DND-41 (cell line): ENCODE measurements around the gene LTBP1.

Experiments used
- ATAC-seq: fragments of 200-7000 bp; cut with Tn5 transposase; 3 replicates; pipeline ENCODE4 v1.9.1; 2021; ENCODE audit warnings: low read depth; ENCODE audit not compliant: insufficient read depth
- DNase-seq: peaks from one replicate; pipeline ENCODE4 v3.0.0-alpha.2; 2020
- H2AFZ ChIP-seq: 2 replicates; pipeline ENCODE4 v1.6.0; 2012; ENCODE audit warnings: low read depth, low read length
- H3K27ac ChIP-seq: 2 replicates; pipeline ENCODE4 v1.5.1; 2012; ENCODE audit warnings: low read length, inconsistent platforms
- H3K27me3 ChIP-seq: fragments of 200-600 bp; sonication (generic); 2 replicates; pipeline ENCODE4 v1.6.0; 2012; ENCODE audit warnings: low read length, mild to moderate bottlenecking, inconsistent platforms; ENCODE audit not compliant: insufficient read depth, poor library complexity
- H3K36me3 ChIP-seq: 2 replicates; pipeline ENCODE4 v1.5.1; 2012; ENCODE audit warnings: low read length, inconsistent platforms; ENCODE audit not compliant: insufficient read depth
- H3K4me1 ChIP-seq: 2 replicates; pipeline ENCODE4 v1.5.1; 2012; ENCODE audit warnings: mild to moderate bottlenecking, low read length; ENCODE audit not compliant: insufficient read depth
- H3K4me2 ChIP-seq: 2 replicates; pipeline ENCODE4 v1.6.0; 2012; ENCODE audit warnings: mild to moderate bottlenecking, moderate library complexity, low read length, inconsistent platforms; ENCODE audit not compliant: insufficient read depth
- H3K4me3 ChIP-seq, 2 experiments: fragments of 200-600 bp in 1 of 2; shearing (Covaris generic) in 1 of 2; 2 replicates each; pipeline ENCODE4 v1.5.1; 2012 to 2016; ENCODE audit warnings: inconsistent platforms in 2 of 2, low read length in 2 of 2, mild to moderate bottlenecking in 2 of 2, low read depth in 1 of 2, moderate library complexity in 1 of 2
- H3K79me2 ChIP-seq: 2 replicates; pipeline ENCODE4 v1.6.0; 2012; ENCODE audit warnings: low read length, inconsistent platforms; ENCODE audit not compliant: insufficient read depth
- H3K9ac ChIP-seq: 2 replicates; pipeline ENCODE4 v1.6.0; 2012; ENCODE audit warnings: low read depth, mild to moderate bottlenecking, inconsistent platforms, low read length, moderate library complexity
- H3K9me3 ChIP-seq: 2 replicates; pipeline ENCODE4 v1.5.1; 2012; ENCODE audit warnings: low read length, moderate library complexity, mild to moderate bottlenecking, inconsistent platforms; ENCODE audit not compliant: insufficient read depth, severe bottlenecking
- H4K20me1 ChIP-seq: 2 replicates; pipeline ENCODE4 v1.6.0; 2012; ENCODE audit warnings: low read length; ENCODE audit not compliant: insufficient read depth
- CTCF ChIP-seq: IDR thresholded peaks from 2 replicates; pipeline ENCODE4 v1.5.1; 2012; ENCODE audit warnings: borderline replicate concordance, low read length, moderate library complexity, mild to moderate bottlenecking; ENCODE audit not compliant: poor library complexity, severe bottlenecking; ENCODE audit errors: extremely low read depth
- EZH2 ChIP-seq: IDR thresholded peaks from 3 replicates; pipeline ENCODE4 v1.6.1; 2012; ENCODE audit warnings: borderline replicate concordance, low read depth, mild to moderate bottlenecking, moderate library complexity, low read length, inconsistent platforms; ENCODE audit not compliant: severe bottlenecking

The LTBP1 gene

DNA sequence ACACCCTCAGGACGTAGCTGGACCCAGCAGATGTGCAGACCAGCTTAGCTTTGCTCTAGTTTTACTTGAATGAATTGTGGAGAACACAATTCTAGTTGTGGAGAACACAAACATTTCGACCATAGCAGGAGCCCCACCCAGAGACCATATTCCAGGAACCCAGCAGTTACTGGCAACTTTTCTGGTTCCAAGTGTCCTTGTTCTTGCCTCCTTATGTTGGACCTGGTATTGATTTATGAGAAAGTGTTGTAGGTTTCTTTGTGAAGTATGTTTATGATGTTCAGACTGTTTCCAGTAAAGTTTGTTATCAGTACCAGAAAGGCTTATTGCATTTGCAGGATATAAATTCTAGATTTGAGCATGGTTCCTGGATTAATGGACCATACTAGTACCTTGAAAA lies 51.0 kb downstream of the LTBP1 start:
- Histone ChIP-seq H3K79me2 (no peaks in the 10 kb centered on the region), H4K20me1 (no peaks in the 10 kb centered on the region), H3K4me2 (no peak overlapping the region), H3K4me1 (no peaks in the 10 kb centered on the region), H3K9ac (no peak overlapping the region), H3K9me3 (no peaks in the 10 kb centered on the region), H2AFZ (no peak overlapping the region), H3K36me3 (no peaks in the 10 kb centered on the region), H3K4me3 (no peak overlapping the region), H3K27me3 (no peaks in the 10 kb centered on the region), H3K27ac (no peak overlapping the region)
- TF ChIP-seq EZH2 (no peak), CTCF (no peak)
- DNase-seq (no peak), ATAC-seq (no peak)

DNA sequence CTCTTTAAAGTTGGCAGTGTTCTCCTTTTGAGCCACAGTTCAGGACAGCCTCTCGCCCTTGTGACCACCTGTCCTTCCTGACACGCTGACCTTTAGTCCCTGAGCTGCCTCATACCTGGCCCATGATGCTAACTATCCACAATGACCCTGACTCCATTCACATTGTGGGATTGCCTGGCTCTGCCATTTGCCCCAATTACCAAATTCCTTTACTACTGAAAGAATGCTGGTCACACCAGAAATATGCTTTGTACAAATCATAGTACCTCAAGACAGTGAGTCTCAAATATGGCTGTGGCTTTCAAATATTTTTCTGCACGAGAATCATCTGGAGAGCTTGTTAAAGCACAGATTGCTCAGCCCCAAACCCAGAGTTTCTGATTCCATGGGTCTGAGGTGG lies 54.2 kb downstream of the LTBP1 start:
- no peaks in the 10 kb centered on the region for H3K9me3 ChIP-seq
- no peaks in the 10 kb centered on the region for H3K27me3 ChIP-seq
- H3K4me1 ChIP-seq: no peaks in the 10 kb centered on the region
- TF ChIP-seq EZH2 (no peak), CTCF (no peak)
- H2AFZ ChIP-seq: no peak overlapping the region
- H3K27ac ChIP-seq: no peak overlapping the region
- no peaks in the 10 kb centered on the region for H4K20me1 ChIP-seq
- no peaks in the 10 kb centered on the region for H3K79me2 ChIP-seq
- no peak overlapping the region for H3K4me3 ChIP-seq
- no peak for ATAC-seq
- no peaks in the 10 kb centered on the region for H3K36me3 ChIP-seq
- H3K4me2 ChIP-seq: no peak overlapping the region
- no peak for DNase-seq
- no peak overlapping the region for H3K9ac ChIP-seq

GRCh38 chr2:33001823-33002222 lies 55.1 kb downstream of the LTBP1 start:
- Histone ChIP-seq H3K36me3 (no peaks in the 10 kb centered on the region), H3K4me3 (no peak overlapping the region), H3K4me2 (no peak overlapping the region), H3K79me2 (no peaks in the 10 kb centered on the region), H3K27ac (no peak overlapping the region), H3K4me1 (no peaks in the 10 kb centered on the region), H3K9me3 (no peaks in the 10 kb centered on the region), H4K20me1 (no peaks in the 10 kb centered on the region), H2AFZ (no peak overlapping the region), H3K9ac (no peak overlapping the region), H3K27me3 (no peaks in the 10 kb centered on the region)
- ATAC-seq (no peak), DNase-seq (no peak)
- TF ChIP-seq CTCF (no peak), EZH2 (no peak)

DNA sequence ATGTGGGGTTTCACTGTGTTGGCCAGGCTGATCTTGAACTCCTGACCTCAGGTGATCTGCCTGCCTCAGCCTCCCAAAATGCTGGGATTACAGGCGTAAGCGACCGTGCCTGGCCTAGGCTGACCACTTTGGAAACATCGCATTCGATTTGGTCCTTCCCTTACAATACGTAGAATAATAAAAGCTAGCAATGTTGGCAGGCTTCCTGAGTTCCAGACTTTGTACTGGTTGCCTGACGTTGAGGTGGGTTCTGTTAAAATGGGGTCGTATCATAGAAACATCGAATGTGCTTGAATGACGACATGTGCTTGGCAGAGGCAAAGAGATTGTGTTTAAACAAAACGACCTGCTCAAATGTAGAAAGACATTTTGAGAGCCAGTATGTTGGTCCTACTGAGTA lies 56.1 kb downstream of the LTBP1 start:
- H3K4me1 ChIP-seq: no peaks in the 10 kb centered on the region
- TF ChIP-seq EZH2 (no peak), CTCF (no peak)
- H3K9ac ChIP-seq: no peak overlapping the region
- no peak overlapping the region for H3K4me3 ChIP-seq
- ATAC-seq (no peak), DNase-seq (no peak)
- H3K27ac ChIP-seq: no peak overlapping the region
- H3K79me2 ChIP-seq: no peaks in the 10 kb centered on the region
- no peak overlapping the region for H3K4me2 ChIP-seq
- H4K20me1 ChIP-seq: no peaks in the 10 kb centered on the region
- H3K9me3 ChIP-seq: no peaks in the 10 kb centered on the region
- no peaks in the 10 kb centered on the region for H3K27me3 ChIP-seq
- H3K36me3 ChIP-seq: no peaks in the 10 kb centered on the region
- H2AFZ ChIP-seq: no peak overlapping the region
